Measurements from ENCODE around the gene BTRC.

DNA sequence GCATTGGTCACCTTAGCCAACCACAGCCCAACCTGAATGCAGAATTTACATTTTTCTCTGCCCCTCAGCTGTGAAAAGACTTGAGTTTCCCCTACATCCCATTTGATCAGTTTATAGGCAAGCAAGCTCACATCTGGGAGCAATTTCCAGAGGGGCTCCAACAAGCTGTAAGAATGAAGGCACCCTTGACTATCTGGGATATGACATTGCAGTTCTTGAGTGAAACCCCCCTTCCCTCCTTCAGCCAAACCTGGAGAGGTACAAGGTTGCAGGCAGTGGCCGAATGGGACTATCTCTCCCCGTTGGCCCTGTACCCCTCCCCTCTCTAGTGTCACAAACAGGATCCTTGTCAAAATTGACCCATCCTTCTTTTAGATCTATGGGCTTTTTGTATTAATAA lies 203.6 kb downstream of the BTRC start:
- no peak for TF ChIP-seq CTCF (IDR thresholded peaks at IDR 0.05)
- TF ChIP-seq POLR2A (IDR thresholded peaks at IDR 0.05): no peak

Data from prostate gland (tissue), 2 donors.